Endothelial cell (in vitro differentiated cells): ENCODE results near the gene CCDC85B. TPM values are rescaled to one million over a fixed set of nuclear protein-coding genes. Genes with fewer than 3 reads are reported as not detected.

Experiments
- DNase-seq: peaks from one replicate; pipeline ENCODE4 v3.0.0; 2021; ENCODE audit warnings: low spot score
- H3K27ac Mint-ChIP-seq: one replicate; pipeline ENCODE4 v1.8.0; 2021; ENCODE audit warnings: mixed read lengths, inconsistent platforms; ENCODE audit not compliant: unreplicated experiment
- H3K27me3 Mint-ChIP-seq: one replicate; pipeline ENCODE4 v1.8.0; 2021; ENCODE audit warnings: mild to moderate bottlenecking, moderate library complexity, mixed read lengths, inconsistent platforms; ENCODE audit not compliant: unreplicated experiment
- H3K36me3 Mint-ChIP-seq: one replicate; pipeline ENCODE4 v1.8.0; 2021; ENCODE audit warnings: mild to moderate bottlenecking, low read depth, mixed read lengths, inconsistent platforms; ENCODE audit not compliant: unreplicated experiment
- H3K4me1 Mint-ChIP-seq: one replicate; pipeline ENCODE4 v1.8.0; 2021; ENCODE audit warnings: mild to moderate bottlenecking, mixed read lengths, inconsistent platforms; ENCODE audit not compliant: unreplicated experiment
- H3K4me3 Mint-ChIP-seq: one replicate; pipeline ENCODE4 v1.8.0; 2021; ENCODE audit warnings: mild to moderate bottlenecking, mixed read lengths, inconsistent platforms; ENCODE audit not compliant: unreplicated experiment
- H3K9me3 Mint-ChIP-seq: one replicate; pipeline ENCODE4 v1.8.0; 2021; ENCODE audit warnings: mixed read lengths, inconsistent platforms; ENCODE audit not compliant: unreplicated experiment
- total RNA-seq: library from RNA; stranded (reverse); fragmentation: NEBNext Ultra II Directional; extraction: Animal tissue kit (Norgen Biotek cat#: 25700); gene quantifications from one replicate; pipeline ENCODE4 v1.2.1, GENCODE V29; 2021; ENCODE audit not compliant: unreplicated experiment
- TF ChIP-seq, protein P1 (sequence below): fragments of 200-600 bp; sonication (generic); IDR thresholded peaks from one replicate; pipeline ENCODE4 v1.5.0; 2021; ENCODE audit warnings: antibody characterized with exemption; ENCODE audit not compliant: unreplicated experiment

Gene CCDC85B
- total RNA-seq, 1 donor from 2014 or later, result 90.7 TPM

DNA sequence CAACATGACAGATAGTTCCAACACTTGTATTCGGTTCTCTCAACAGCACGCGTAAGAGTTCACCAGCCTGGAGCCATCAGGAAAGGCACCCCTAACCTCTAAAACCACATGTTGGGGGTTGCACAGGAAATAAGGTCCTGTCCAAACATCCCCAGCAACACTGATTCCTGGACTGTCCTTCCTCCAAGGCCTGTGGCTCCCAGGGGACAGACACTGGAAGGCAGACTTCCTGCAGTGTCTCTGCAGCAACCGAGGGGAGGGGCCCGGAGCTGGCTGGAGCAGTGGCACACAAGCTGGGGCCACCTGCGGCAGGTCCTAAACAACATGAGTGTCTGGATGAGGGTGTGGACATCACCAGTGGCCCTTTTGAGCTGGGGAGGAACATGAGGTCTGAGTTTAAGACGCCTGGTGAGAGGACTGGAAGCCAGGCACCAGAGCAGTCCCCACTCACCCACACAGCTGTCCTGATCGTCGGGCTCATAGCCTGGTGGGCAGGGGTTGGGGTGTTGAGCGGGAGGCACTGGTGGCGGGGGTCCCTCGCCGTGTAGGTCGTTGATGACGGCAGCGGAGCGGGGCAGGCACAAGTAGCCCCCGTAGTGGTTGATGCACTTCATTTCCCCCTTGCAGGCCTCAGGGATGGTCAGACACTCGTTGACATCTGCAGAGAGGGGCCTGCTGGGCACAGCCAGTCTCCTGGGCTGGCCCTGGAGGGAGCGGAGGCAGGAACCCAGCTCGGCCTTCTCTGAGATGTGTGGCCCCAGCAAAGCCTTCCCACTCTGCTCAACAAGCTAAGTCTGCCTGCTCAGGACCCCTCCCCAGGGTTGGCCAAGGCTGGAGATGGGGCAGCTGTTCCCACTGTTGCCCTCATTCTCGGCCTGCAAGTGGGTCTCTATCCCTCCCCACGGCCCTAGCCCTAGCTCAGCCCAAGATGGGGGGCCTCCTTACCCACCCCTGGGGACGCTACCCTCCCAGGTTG lies 19.5 kb upstream of the CCDC85B start:
- H3K4me1 Mint-ChIP-seq, result peaks cover 43% of the 10 kb centered on the region
- TF ChIP-seq, protein P1, sequence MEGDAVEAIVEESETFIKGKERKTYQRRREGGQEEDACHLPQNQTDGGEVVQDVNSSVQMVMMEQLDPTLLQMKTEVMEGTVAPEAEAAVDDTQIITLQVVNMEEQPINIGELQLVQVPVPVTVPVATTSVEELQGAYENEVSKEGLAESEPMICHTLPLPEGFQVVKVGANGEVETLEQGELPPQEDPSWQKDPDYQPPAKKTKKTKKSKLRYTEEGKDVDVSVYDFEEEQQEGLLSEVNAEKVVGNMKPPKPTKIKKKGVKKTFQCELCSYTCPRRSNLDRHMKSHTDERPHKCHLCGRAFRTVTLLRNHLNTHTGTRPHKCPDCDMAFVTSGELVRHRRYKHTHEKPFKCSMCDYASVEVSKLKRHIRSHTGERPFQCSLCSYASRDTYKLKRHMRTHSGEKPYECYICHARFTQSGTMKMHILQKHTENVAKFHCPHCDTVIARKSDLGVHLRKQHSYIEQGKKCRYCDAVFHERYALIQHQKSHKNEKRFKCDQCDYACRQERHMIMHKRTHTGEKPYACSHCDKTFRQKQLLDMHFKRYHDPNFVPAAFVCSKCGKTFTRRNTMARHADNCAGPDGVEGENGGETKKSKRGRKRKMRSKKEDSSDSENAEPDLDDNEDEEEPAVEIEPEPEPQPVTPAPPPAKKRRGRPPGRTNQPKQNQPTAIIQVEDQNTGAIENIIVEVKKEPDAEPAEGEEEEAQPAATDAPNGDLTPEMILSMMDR, result no peak
- peaks cover 18% of the 10 kb centered on the region for H3K36me3 Mint-ChIP-seq
- no peak for DNase-seq
- H3K9me3 Mint-ChIP-seq, result no peaks in the 10 kb centered on the region
- peaks cover 27% of the 10 kb centered on the region for H3K27me3 Mint-ChIP-seq
- H3K27ac Mint-ChIP-seq, result peak overlapping the region; percentile 80
- H3K4me3 Mint-ChIP-seq, result peak overlapping the region; percentile 92

DNA sequence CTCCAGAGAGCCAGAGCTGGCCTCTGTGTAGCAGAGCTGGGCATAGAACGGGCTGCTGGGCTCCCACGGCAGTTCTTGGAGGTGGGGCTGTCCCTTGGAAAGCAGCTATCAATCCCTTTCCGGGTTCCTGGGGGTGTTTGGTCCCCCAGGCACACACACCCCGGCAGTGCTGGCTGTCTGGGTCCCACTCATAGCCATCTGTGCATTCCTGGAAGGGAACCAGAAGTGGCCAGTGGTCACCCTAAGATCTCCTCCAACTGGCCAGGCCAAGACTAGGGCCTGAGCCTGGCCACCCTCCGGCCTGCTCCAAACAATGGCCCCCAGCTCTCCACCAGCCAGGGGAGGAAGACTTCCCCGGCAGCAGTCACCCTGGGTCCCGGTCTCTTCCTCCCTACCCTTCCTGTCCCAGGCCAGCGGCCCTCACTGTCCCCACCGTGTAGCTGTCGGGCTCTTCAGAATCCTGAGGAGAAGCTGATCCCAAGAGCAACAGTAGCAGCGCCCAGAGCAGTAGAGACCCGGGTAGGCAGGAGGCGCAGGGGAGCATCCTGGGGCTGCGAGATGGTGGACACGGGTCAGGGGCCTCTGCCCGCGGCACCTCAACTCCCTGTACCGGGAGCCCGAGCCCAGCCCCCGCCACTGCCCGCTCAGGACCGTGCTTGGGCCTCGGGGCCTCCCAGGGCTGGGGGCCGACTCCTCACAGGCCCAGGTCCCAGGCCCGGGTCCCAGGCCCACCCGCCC lies 18.5 kb upstream of the CCDC85B start:
- H3K9me3 Mint-ChIP-seq, result no peaks in the 10 kb centered on the region
- H3K27me3 Mint-ChIP-seq, result peaks cover 33% of the 10 kb centered on the region
- TF ChIP-seq, protein P1, result no peak
- H3K27ac Mint-ChIP-seq, result peak overlapping the region; percentile 61
- peak; percentile 56 for DNase-seq
- H3K4me3 Mint-ChIP-seq, result peak overlapping the region; percentile 92
- peaks cover 43% of the 10 kb centered on the region for H3K4me1 Mint-ChIP-seq
- peaks cover 18% of the 10 kb centered on the region for H3K36me3 Mint-ChIP-seq

DNA sequence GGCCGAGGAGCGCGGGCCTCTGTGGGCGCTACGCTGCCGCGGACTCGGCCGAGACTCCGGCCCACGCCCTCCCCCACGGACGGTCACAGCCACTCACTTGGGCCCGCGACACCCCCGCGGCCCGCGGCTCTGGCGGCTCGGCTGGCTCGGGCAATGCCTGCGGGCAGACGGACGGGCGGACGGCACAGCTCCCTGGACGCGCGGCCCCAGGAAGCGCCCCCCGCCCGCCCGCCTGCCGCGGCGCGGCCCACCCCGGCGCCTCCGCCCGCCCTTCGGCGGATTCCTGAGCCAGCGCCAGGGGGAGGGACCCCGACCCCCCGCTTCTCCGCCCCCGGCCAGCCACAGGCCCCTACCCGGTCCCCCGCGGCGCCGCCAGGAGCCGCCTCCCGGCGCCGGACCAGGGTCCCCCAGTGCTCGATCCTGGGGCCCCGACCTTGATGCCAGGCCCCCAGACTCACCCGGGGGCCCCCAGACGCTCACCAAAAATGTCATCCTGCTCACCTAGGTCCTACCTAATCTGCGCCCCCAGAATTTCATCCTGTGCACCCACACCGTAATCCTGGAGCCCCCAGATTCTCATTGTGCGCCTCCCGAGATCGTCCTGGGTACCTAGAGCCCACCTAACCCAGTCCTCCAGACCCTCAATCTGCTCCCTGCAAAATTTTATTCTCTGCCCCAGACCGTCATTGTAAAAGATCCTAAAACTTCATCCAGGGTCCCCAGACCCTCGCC lies 17.7 kb upstream of the CCDC85B start, which contains the start of gene EFEMP2:
TSS of gene EFEMP2 (minus strand) at position 215 of the 732 bp plus-strand sequence. CDS start 446 bp downstream, outside the sequence.
- Mint-ChIP-seq H3K27me3 (peaks cover 31% of the 10 kb centered on the region), H3K4me3 (peak within 1 kb of the TSS; percentile 97), H3K4me1 (peaks cover 36% of the 10 kb centered on the region), H3K36me3 (peaks cover 15% of the 10 kb centered on the region), H3K9me3 (no peaks in the 10 kb centered on the region), H3K27ac (peak within 1 kb of the TSS; percentile 82)
- TF ChIP-seq, protein P1, result no peak
- DNase-seq, result peak; percentile 55

DNA sequence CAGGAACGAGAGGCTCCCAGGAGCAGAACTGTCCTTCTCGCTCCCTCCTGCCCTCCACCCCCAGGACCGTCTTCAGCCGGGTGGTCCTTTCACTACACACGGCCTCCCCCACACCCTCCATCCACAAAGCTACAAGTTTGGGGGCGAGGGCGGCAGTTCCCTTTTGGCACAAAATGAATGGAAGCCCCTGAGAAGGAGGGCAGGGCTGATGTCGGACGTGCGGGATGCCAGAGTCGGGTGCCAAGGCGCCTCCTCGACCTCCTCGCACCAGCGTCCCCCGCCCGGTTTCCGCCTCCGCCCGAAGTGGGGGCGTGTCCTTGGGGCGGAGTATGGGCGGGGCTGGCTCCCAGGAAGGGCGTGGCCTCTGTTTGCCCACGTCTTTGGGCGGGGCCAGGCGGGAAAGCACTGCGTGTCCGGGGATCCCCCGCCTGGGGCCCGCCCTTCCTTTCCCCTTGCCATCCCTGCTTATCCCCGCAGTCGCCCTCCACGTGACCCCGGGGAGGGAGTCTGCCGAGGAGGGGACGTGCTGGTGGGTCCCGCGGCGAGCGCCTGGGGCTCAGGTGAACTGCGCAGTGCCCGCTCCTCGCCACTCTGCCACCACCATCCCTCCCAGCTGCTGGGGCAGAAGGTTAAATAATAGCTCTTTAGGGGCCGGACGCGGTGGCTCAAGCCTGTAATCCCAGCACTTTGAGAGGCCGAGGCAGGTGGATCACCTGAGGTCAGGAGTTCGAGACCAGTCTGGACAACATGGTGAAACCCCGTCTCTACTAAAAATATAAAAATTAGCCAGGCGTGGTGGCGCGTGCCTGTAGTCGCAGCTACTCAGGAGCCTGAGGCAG lies 16.9 kb upstream of the CCDC85B start:
- peaks cover 13% of the 10 kb centered on the region for H3K36me3 Mint-ChIP-seq
- peaks cover 35% of the 10 kb centered on the region for H3K4me1 Mint-ChIP-seq
- TF ChIP-seq, protein P1, result no peak
- peak overlapping the region; percentile 82 for H3K27ac Mint-ChIP-seq
- H3K27me3 Mint-ChIP-seq, result peaks cover 30% of the 10 kb centered on the region
- peak overlapping the region; percentile 97 for H3K4me3 Mint-ChIP-seq
- peak; percentile 92 for DNase-seq
- H3K9me3 Mint-ChIP-seq, result no peaks in the 10 kb centered on the region
